GM23338 (cell line): ENCODE results near the gene PAX9.

Experiments
- CREB1 ChIP-seq: fragments of 250-450 bp; sonication (Bioruptor Pico); IDR thresholded peaks from 2 replicates; pipeline ENCODE4 v1.5.0; 2020; ENCODE audit warnings: low read depth, mild to moderate bottlenecking, moderate library complexity
- ETS1 ChIP-seq: IDR thresholded peaks from 2 replicates; pipeline ENCODE4 v1.6.1; 2016; ENCODE audit warnings: antibody characterized with exemption
- EZH2 ChIP-seq: fragments of 200-600 bp; sonication (generic); IDR thresholded peaks from one replicate; pipeline ENCODE4 v1.8.0; 2017; ENCODE audit warnings: antibody characterized with exemption, mild to moderate bottlenecking, low read depth; ENCODE audit not compliant: unreplicated experiment
- EZH2phosphoT487 ChIP-seq: fragments of 200-600 bp; sonication (generic); IDR thresholded peaks from one replicate; pipeline ENCODE4 v1.8.1; 2018; ENCODE audit warnings: antibody characterized with exemption; ENCODE audit not compliant: unreplicated experiment
- JUNB ChIP-seq: IDR thresholded peaks from one replicate; pipeline ENCODE4 v1.6.1; 2016; ENCODE audit warnings: antibody characterized with exemption; ENCODE audit not compliant: unreplicated experiment
- NANOG ChIP-seq: IDR thresholded peaks from 2 replicates; pipeline ENCODE4 v1.6.1; 2016; ENCODE audit warnings: antibody characterized with exemption, borderline replicate concordance
- POLR2AphosphoS5 ChIP-seq: IDR thresholded peaks from 2 replicates; pipeline ENCODE4 v1.6.1; 2016; ENCODE audit warnings: antibody characterized with exemption, low read depth
- REST ChIP-seq: IDR thresholded peaks from one replicate; pipeline ENCODE4 v1.6.1; 2018; ENCODE audit warnings: antibody characterized with exemption; ENCODE audit not compliant: unreplicated experiment
- STAT1 ChIP-seq: IDR thresholded peaks from one replicate; pipeline ENCODE4 v1.6.1; 2016; ENCODE audit warnings: antibody characterized with exemption; ENCODE audit not compliant: unreplicated experiment
- ZNF114 ChIP-seq: fragments of 250-450 bp; sonication (Bioruptor Pico); IDR thresholded peaks from 2 replicates; pipeline ENCODE4 v1.5.0; 2020; ENCODE audit warnings: mild to moderate bottlenecking, moderate library complexity
- ZNF331 ChIP-seq: fragments of 250-450 bp; sonication (Bioruptor Pico); IDR thresholded peaks from 2 replicates; pipeline ENCODE4 v1.5.0; 2020; ENCODE audit warnings: low read depth, mild to moderate bottlenecking, moderate library complexity
- TF ChIP-seq, protein P1 (sequence below), 2 experiments: fragments of 200-600 bp in 1 of 2; sonication (generic) in 1 of 2; conservative IDR thresholded peaks; 2 replicates each; pipeline versions ENCODE4 v1.5.1 to v1.6.1; 2016 to 2017; ENCODE audit warnings: antibody characterized with exemption in 2 of 2, low read depth in 2 of 2, mild to moderate bottlenecking in 2 of 2, moderate library complexity in 1 of 2

DNA sequence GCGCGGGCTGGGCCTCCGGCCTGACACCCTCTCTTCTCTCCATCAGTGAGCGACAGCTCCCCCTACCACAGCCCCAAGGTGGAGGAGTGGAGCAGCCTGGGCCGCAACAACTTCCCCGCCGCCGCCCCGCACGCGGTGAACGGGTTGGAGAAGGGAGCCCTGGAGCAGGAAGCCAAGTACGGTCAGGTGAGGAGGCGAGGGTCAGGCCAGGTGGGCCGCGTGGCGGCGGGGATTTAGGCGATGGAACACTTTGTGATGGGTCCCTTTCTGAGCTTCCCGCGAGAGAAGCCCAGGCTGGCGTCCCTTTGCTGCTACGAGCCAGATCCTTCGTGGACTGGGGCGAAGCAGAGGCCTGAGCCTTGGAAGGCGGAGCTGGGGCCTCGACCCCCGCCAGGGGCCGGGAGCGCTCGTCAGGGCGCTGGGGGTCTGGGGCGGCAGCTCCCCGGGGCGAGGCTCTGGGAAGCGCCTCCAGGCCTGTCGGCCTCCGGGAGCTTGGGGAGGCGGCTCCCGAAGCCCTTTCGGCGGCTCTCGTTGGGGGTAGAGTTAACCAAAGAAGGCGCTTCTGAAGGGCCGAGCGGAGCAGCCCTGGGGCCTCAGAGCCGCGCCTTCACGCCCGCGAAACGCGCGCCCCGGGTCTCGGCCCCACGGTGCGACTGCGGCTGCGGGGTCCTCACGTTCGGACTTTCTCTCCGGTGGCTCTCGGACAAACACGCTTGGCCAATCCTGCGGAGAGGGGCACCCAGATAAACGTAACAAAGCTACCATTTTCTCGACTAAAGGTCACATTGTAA lies 5.0 kb downstream of the PAX9 start:
- peak; percentile 88 for TF ChIP-seq EZH2
- TF ChIP-seq REST, result no peak
- TF ChIP-seq, protein P1, sequence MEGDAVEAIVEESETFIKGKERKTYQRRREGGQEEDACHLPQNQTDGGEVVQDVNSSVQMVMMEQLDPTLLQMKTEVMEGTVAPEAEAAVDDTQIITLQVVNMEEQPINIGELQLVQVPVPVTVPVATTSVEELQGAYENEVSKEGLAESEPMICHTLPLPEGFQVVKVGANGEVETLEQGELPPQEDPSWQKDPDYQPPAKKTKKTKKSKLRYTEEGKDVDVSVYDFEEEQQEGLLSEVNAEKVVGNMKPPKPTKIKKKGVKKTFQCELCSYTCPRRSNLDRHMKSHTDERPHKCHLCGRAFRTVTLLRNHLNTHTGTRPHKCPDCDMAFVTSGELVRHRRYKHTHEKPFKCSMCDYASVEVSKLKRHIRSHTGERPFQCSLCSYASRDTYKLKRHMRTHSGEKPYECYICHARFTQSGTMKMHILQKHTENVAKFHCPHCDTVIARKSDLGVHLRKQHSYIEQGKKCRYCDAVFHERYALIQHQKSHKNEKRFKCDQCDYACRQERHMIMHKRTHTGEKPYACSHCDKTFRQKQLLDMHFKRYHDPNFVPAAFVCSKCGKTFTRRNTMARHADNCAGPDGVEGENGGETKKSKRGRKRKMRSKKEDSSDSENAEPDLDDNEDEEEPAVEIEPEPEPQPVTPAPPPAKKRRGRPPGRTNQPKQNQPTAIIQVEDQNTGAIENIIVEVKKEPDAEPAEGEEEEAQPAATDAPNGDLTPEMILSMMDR (conservative IDR thresholded peaks at IDR 0.05; ENCODE audit: low read depth in 2 of 2), result 0 out of 4 replicates have a peak, but pooled peaks have one; percentile 10 to 15
- no peak for TF ChIP-seq STAT1
- TF ChIP-seq NANOG, result no peak
- TF ChIP-seq CREB1 (CRISPR knock-in tag), result no peak
- TF ChIP-seq EZH2phosphoT487, result peak; percentile 73
- no peak for TF ChIP-seq POLR2AphosphoS5
- no peak for TF ChIP-seq JUNB
- TF ChIP-seq ZNF331 (CRISPR knock-in tag), result no peak
- TF ChIP-seq ETS1, result no peak
- no peak for TF ChIP-seq ZNF114 (CRISPR knock-in tag)
